Activated CD4-positive, CD25-positive, alpha-beta regulatory T cell treated with anti-CD3 and anti-CD28 coated beads, Interleukin-2, amount 50 U/mL, for 72 hours (primary cell): Measurements from ENCODE around the gene HYAL1.
"Not testable (repeated sequence)": the region's sequence is repeated elsewhere in the genome, so short reads cannot be mapped to it uniquely, and the experiment has no call there.

Source experiments
- DNase-seq: peaks from one replicate; pipeline ENCODE4 v3.0.0; 2021

HYAL1 gene

GRCh38 chr3:50272538-50272910 is 30.9 kb downstream of the HYAL1 start:
- DNase-seq: not testable (repeated sequence)

GRCh38 chr3:50271314-50271936 is 31.9 kb downstream of the HYAL1 start:
- no peak for DNase-seq

GRCh38 chr3:50270422-50271224 is 32.8 kb downstream of the HYAL1 start:
- no peak for DNase-seq

- DNase-seq: no peak
Measured at GRCh38 chr3:50269977-50270413, 33.4 kb downstream of the HYAL1 start.

GRCh38 chr3:50269460-50269859 is 33.9 kb downstream of the HYAL1 start:
- no peak for DNase-seq

GRCh38 chr3:50268703-50269451 is 34.5 kb downstream of the HYAL1 start, which contains the start of gene SEMA3B:
Gene SEMA3B (plus strand): TSS chr3:50269147. CDS start chr3:50269241, 94 bp downstream.
- DNase-seq: no peak

GRCh38 chr3:50268276-50268675 is 35.1 kb downstream of the HYAL1 start:
- DNase-seq: no peak

GRCh38 chr3:50267280-50267913 is 36.0 kb downstream of the HYAL1 start:
- no peak for DNase-seq

- DNase-seq: no peak
Measured at GRCh38 chr3:50266836-50267235, 36.5 kb downstream of the HYAL1 start.

- no peak for DNase-seq
Measured at GRCh38 chr3:50266017-50266416, 37.4 kb downstream of the HYAL1 start.

- no peak for DNase-seq
Measured at GRCh38 chr3:50265571-50265970, 37.8 kb downstream of the HYAL1 start.

- DNase-seq: no peak
Measured at GRCh38 chr3:50264964-50265485, 38.3 kb downstream of the HYAL1 start.

- no peak for DNase-seq
Measured at GRCh38 chr3:50264383-50264963, 38.9 kb downstream of the HYAL1 start.

- DNase-seq: no peak
Measured at GRCh38 chr3:50263478-50264382, 39.6 kb downstream of the HYAL1 start.

- DNase-seq: no peak
Measured at GRCh38 chr3:50262778-50263177, 40.6 kb downstream of the HYAL1 start.

- DNase-seq: not testable (repeated sequence)
Measured at GRCh38 chr3:50262200-50262599, 41.2 kb downstream of the HYAL1 start.

GRCh38 chr3:50261505-50261904 is 41.9 kb downstream of the HYAL1 start:
- DNase-seq: no peak

GRCh38 chr3:50260942-50261441 is 42.4 kb downstream of the HYAL1 start:
- DNase-seq: no peak

GRCh38 chr3:50260027-50260941 is 43.1 kb downstream of the HYAL1 start:
- DNase-seq: peak; percentile 92

- DNase-seq: no peak
Measured at GRCh38 chr3:50259432-50260026, 43.8 kb downstream of the HYAL1 start.
